ENCODE data around the gene DNAJC5.

DNA sequence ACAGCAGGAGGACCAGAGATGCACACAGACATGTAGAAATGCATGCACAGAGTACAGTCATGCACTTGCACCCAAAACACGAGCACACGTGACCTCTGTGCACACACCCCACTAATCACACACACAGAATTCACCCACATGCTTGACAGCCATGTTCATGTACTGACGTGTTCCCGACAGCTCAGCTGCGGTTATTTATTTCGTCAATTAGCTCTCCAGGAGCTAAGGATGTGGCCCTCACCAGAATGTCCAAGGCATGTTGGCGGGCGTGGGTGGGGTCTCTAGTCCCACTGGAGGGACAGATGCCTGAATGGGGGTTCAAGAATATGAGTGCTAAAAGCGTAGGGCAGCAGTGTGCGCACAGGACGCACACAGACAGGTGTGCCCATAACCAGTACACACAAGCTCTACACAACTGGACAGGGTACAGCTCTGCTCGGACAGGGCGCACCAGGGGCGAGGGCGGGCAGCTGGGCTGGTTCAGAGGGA lies 85.4 kb downstream of the DNAJC5 start:
- TF ChIP-seq SUZ12 (IDR thresholded peaks at IDR 0.05; ENCODE audit: extremely low read depth, insufficient read depth, insufficient read length) = no peak
- no peak for TF ChIP-seq YY1 (IDR thresholded peaks at IDR 0.05; ENCODE audit: insufficient read depth, insufficient read length)
- TF ChIP-seq ZNF274 (IDR thresholded peaks at IDR 0.05; ENCODE audit: low read depth, low read length) = no peak
